ENCODE measurements around the gene NAALADL2.

GRCh38 chr3:175672119-175672689 is 813.1 kb downstream of the NAALADL2 start:
- no peak for TF ChIP-seq CTCF (IDR thresholded peaks at IDR 0.05; ENCODE audit: low read length)
- TF ChIP-seq EZH2 (IDR thresholded peaks at IDR 0.05; ENCODE audit: borderline replicate concordance, low read length): no peak

All from OCI-LY1 (cell line).